Kidney tubule cell (primary cell): Measurements from ENCODE around the gene PEPD.

ENCODE experiments used
- DNase-seq: peaks from one replicate; pipeline ENCODE4 v3.0.0-alpha.2; 2018; ENCODE audit warnings: low spot score

Gene PEPD

GRCh38 chr19:33405553-33406461 is 115.8 kb downstream of the PEPD start:
- no peak for DNase-seq

GRCh38 chr19:33405254-33405552 is 116.4 kb downstream of the PEPD start:
- no peak for DNase-seq

- DNase-seq, result no peak
Measured at GRCh38 chr19:33404506-33405253, 116.9 kb downstream of the PEPD start.

GRCh38 chr19:33403973-33404304 is 117.7 kb downstream of the PEPD start:
- DNase-seq, result no peak

GRCh38 chr19:33403221-33403972 is 118.2 kb downstream of the PEPD start:
- DNase-seq, result no peak

- DNase-seq, result no peak
Measured at GRCh38 chr19:33402421-33403220, 119.0 kb downstream of the PEPD start.

- no peak for DNase-seq
Measured at GRCh38 chr19:33401683-33402420, 119.7 kb downstream of the PEPD start.

GRCh38 chr19:33400856-33401682 is 120.5 kb downstream of the PEPD start:
- DNase-seq, result no peak

GRCh38 chr19:33399745-33400681 is 121.6 kb downstream of the PEPD start:
- no peak for DNase-seq

GRCh38 chr19:33399081-33399744 is 122.4 kb downstream of the PEPD start:
- no peak for DNase-seq

GRCh38 chr19:33398361-33399060 is 123.1 kb downstream of the PEPD start:
- no peak for DNase-seq

GRCh38 chr19:33397536-33398360 is 123.8 kb downstream of the PEPD start:
- no peak for DNase-seq

GRCh38 chr19:33396701-33397535 is 124.7 kb downstream of the PEPD start:
- DNase-seq, result no peak

GRCh38 chr19:33395561-33396550 is 125.7 kb downstream of the PEPD start:
- no peak for DNase-seq
